Liver (tissue), 9 donors: ENCODE measurements around the gene TSTD1. TPM values are rescaled to one million over a fixed set of nuclear protein-coding genes. Genes with fewer than 3 reads are reported as not detected.

Experiments
- DNase-seq: peaks from one replicate; pipeline ENCODE4 v3.0.0-alpha.2; 2017; ENCODE audit warnings: low spot score
- H3K27ac ChIP-seq, 2 donors: one replicate each; pipeline ENCODE4 v1.7.0; 2013; ENCODE audit warnings: inconsistent platforms in 2 of 2, low read length in 2 of 2, control low read depth in 1 of 2, low read depth in 1 of 2, mild to moderate bottlenecking in 1 of 2
- H3K27me3 ChIP-seq, 4 donors: one replicate each; pipeline versions ENCODE4 v1.6.1 to v1.7.0; 2013; ENCODE audit warnings: low read length in 3 of 4, inconsistent platforms in 1 of 4, mild to moderate bottlenecking in 1 of 4, moderate library complexity in 1 of 4; ENCODE audit not compliant: control insufficient read depth in 4 of 4, insufficient read depth in 4 of 4
- H3K36me3 ChIP-seq, 4 donors: one replicate each; pipeline versions ENCODE4 v1.6.1 to v1.7.0; 2013; ENCODE audit warnings: low read length in 3 of 4, mild to moderate bottlenecking in 3 of 4, low read depth in 1 of 4, moderate library complexity in 1 of 4; ENCODE audit not compliant: control insufficient read depth in 4 of 4, insufficient read depth in 3 of 4
- H3K4me1 ChIP-seq, 4 donors: one replicate each; pipeline versions ENCODE4 v1.6.1 to v1.7.0; 2013; ENCODE audit warnings: low read length in 3 of 4, mild to moderate bottlenecking in 3 of 4, moderate library complexity in 1 of 4; ENCODE audit not compliant: control insufficient read depth in 4 of 4, insufficient read depth in 4 of 4
- H3K4me3 ChIP-seq, 3 donors: one replicate each; pipeline versions ENCODE4 v1.6.1 to v1.7.0; 2013; ENCODE audit warnings: low read length in 3 of 3, control low read depth in 1 of 3, low read depth in 1 of 3, mild to moderate bottlenecking in 1 of 3
- H3K9ac ChIP-seq, 2 donors: one replicate each; pipeline ENCODE4 v1.7.0; 2013; ENCODE audit warnings: low read length in 2 of 2, mild to moderate bottlenecking in 2 of 2, moderate library complexity in 2 of 2, control low read depth in 1 of 2, low read depth in 1 of 2
- H3K9me3 ChIP-seq, 4 donors: one replicate each; pipeline versions ENCODE4 v1.6.1 to v1.7.0; 2013; ENCODE audit warnings: low read length in 3 of 4; ENCODE audit not compliant: control insufficient read depth in 4 of 4
- EGR1 ChIP-seq, 2 donors: IDR thresholded peaks; 2 replicates each; pipeline ENCODE4 v1.6.1; 2016 to 2018; ENCODE audit warnings: antibody characterized with exemption in 2 of 2, low read depth in 2 of 2
- FOXA1 ChIP-seq: IDR thresholded peaks from 2 replicates; pipeline ENCODE4 v1.6.1; 2016; ENCODE audit warnings: antibody characterized with exemption
- FOXA2 ChIP-seq: IDR thresholded peaks from 2 replicates; pipeline ENCODE4 v1.6.1; 2016; ENCODE audit warnings: antibody characterized with exemption
- GABPA ChIP-seq, 2 donors: IDR thresholded peaks in 1 of 2; conservative IDR thresholded peaks in 1 of 2; 2 replicates each; pipeline ENCODE4 v1.6.1; 2016; ENCODE audit warnings: antibody characterized with exemption in 2 of 2, mild to moderate bottlenecking in 1 of 2, moderate library complexity in 1 of 2
- HNF4A ChIP-seq, 2 donors: conservative IDR thresholded peaks; 2 replicates each; pipeline ENCODE4 v1.6.1; 2016; ENCODE audit warnings: antibody characterized with exemption in 2 of 2, mild to moderate bottlenecking in 2 of 2
- RXRA ChIP-seq, 2 donors: IDR thresholded peaks; 2 replicates each; pipeline ENCODE4 v1.6.1; 2017 to 2018; ENCODE audit warnings: antibody characterized with exemption in 2 of 2, mild to moderate bottlenecking in 1 of 2
- SP1 ChIP-seq: IDR thresholded peaks from 2 replicates; pipeline ENCODE4 v1.6.1; 2018; ENCODE audit warnings: antibody characterized with exemption, mild to moderate bottlenecking
- YY1 ChIP-seq: IDR thresholded peaks from 2 replicates; pipeline ENCODE4 v1.6.1; 2016; ENCODE audit warnings: antibody characterized with exemption, mild to moderate bottlenecking
- WGBS: extraction: QIAGEN DNeasy Blood & Tissue Kit; methylation state at CpG from one replicate; pipeline ENCODE4 v1.1.7; 2013; 5-methylcytosine and 5-hydroxymethylcytosine counted together
- polyA plus RNA-seq, 2 donors: library from polyadenylated mRNA; stranded (reverse) in 1 of 2; unstranded in 1 of 2; fragments of 200-250 nt in 1 of 2; fragments of >200 nt in 1 of 2; fragmentation: Nextera tagmentation in 1 of 2; extraction: Ambion mirVana in 1 of 2; gene quantifications; one replicate each; pipeline versions ENCODE4 v1.2.1 to v1.2.3, GENCODE V29; 2013 to 2015
- total RNA-seq, 2 donors: library from RNA; depleted of rRNA; stranded (reverse); fragments of >200 nt; gene quantifications; one replicate each; pipeline ENCODE4 v1.2.3, GENCODE V29; 2014
- TF ChIP-seq, protein P1 (sequence below): fragments of 150-350 bp; IDR thresholded peaks from 2 replicates; pipeline ENCODE4 v1.5.1; 2017; ENCODE audit warnings: improper control_type of control experiment, low read depth, low read length; ENCODE audit not compliant: missing input control
- TF ChIP-seq, protein P2 (sequence below): IDR thresholded peaks from 2 replicates; pipeline ENCODE4 v1.6.1; 2016; ENCODE audit warnings: antibody characterized with exemption
- TF ChIP-seq, protein P3 (sequence below): IDR thresholded peaks from 2 replicates; pipeline ENCODE4 v1.6.1; 2016; ENCODE audit warnings: antibody characterized with exemption, mild to moderate bottlenecking
- TF ChIP-seq, protein P4 (sequence below): IDR thresholded peaks from 2 replicates; pipeline ENCODE4 v1.6.1; 2016; ENCODE audit warnings: antibody characterized with exemption
- TF ChIP-seq, protein P5 (sequence below): IDR thresholded peaks from 2 replicates; pipeline ENCODE4 v1.6.1; 2016; ENCODE audit warnings: antibody characterized with exemption
- donor health status: healthy.
- donor health status: healthy.
- donor health status: healthy.
- donor health status: healthy.
- donor health status: healthy.

The TSTD1 gene
- total and polyA plus RNA-seq, 4 donors = 10.9 to 67.5 (median 34.8) TPM

DNA sequence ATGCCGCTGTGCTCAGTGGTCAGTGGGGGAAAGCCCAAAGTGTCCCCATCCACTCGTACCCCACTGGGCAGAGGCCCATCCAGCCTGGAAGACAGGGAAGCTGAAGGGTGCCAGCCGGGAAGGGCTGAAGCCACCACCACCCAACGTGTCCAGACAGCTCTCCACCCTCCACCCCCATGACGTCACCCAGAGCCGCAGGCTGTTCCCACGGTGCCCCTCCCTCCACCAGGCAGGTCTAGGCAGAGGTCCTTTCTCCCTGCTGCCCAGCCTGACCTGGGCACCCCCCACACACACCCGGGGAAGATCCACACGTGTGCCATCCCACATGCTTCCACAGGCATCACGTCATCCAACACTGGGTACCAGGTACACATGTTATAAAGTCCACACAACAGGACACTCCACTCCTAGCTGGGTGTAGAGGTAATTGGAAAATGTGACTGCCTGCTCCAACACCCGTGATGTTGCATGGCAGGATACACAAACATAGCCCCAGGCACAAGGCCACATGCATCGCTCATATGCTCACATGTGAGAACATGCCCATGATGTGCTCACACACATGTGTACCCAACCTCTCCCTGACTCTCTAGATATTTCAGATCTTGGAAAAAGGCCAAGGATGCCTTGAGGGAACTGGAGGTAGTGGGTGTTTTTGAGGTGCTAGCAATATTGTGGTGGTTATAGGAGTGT is 36.1 kb upstream of the TSTD1 start:
- DNase-seq = no peak
- TF ChIP-seq FOXA1 (no peak), EGR1 (IDR thresholded peaks at IDR 0.05; ENCODE audit: low read depth in 2 of 2) (no peak), SP1 (no peak), GABPA (IDR thresholded peaks at IDR 0.05 in 1 of 2, conservative IDR thresholded peaks at IDR 0.05 in 1 of 2) (no peak), YY1 (no peak), HNF4A (conservative IDR thresholded peaks at IDR 0.05) (no peak), FOXA2 (no peak), RXRA (IDR thresholded peaks at IDR 0.05) (no peak)
- TF ChIP-seq, protein P1, sequence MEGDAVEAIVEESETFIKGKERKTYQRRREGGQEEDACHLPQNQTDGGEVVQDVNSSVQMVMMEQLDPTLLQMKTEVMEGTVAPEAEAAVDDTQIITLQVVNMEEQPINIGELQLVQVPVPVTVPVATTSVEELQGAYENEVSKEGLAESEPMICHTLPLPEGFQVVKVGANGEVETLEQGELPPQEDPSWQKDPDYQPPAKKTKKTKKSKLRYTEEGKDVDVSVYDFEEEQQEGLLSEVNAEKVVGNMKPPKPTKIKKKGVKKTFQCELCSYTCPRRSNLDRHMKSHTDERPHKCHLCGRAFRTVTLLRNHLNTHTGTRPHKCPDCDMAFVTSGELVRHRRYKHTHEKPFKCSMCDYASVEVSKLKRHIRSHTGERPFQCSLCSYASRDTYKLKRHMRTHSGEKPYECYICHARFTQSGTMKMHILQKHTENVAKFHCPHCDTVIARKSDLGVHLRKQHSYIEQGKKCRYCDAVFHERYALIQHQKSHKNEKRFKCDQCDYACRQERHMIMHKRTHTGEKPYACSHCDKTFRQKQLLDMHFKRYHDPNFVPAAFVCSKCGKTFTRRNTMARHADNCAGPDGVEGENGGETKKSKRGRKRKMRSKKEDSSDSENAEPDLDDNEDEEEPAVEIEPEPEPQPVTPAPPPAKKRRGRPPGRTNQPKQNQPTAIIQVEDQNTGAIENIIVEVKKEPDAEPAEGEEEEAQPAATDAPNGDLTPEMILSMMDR = no peak
- TF ChIP-seq, protein P2, sequence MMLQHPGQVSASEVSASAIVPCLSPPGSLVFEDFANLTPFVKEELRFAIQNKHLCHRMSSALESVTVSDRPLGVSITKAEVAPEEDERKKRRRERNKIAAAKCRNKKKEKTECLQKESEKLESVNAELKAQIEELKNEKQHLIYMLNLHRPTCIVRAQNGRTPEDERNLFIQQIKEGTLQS = no peak
- TF ChIP-seq, protein P3, sequence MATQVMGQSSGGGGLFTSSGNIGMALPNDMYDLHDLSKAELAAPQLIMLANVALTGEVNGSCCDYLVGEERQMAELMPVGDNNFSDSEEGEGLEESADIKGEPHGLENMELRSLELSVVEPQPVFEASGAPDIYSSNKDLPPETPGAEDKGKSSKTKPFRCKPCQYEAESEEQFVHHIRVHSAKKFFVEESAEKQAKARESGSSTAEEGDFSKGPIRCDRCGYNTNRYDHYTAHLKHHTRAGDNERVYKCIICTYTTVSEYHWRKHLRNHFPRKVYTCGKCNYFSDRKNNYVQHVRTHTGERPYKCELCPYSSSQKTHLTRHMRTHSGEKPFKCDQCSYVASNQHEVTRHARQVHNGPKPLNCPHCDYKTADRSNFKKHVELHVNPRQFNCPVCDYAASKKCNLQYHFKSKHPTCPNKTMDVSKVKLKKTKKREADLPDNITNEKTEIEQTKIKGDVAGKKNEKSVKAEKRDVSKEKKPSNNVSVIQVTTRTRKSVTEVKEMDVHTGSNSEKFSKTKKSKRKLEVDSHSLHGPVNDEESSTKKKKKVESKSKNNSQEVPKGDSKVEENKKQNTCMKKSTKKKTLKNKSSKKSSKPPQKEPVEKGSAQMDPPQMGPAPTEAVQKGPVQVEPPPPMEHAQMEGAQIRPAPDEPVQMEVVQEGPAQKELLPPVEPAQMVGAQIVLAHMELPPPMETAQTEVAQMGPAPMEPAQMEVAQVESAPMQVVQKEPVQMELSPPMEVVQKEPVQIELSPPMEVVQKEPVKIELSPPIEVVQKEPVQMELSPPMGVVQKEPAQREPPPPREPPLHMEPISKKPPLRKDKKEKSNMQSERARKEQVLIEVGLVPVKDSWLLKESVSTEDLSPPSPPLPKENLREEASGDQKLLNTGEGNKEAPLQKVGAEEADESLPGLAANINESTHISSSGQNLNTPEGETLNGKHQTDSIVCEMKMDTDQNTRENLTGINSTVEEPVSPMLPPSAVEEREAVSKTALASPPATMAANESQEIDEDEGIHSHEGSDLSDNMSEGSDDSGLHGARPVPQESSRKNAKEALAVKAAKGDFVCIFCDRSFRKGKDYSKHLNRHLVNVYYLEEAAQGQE = no peak
- TF ChIP-seq, protein P4, sequence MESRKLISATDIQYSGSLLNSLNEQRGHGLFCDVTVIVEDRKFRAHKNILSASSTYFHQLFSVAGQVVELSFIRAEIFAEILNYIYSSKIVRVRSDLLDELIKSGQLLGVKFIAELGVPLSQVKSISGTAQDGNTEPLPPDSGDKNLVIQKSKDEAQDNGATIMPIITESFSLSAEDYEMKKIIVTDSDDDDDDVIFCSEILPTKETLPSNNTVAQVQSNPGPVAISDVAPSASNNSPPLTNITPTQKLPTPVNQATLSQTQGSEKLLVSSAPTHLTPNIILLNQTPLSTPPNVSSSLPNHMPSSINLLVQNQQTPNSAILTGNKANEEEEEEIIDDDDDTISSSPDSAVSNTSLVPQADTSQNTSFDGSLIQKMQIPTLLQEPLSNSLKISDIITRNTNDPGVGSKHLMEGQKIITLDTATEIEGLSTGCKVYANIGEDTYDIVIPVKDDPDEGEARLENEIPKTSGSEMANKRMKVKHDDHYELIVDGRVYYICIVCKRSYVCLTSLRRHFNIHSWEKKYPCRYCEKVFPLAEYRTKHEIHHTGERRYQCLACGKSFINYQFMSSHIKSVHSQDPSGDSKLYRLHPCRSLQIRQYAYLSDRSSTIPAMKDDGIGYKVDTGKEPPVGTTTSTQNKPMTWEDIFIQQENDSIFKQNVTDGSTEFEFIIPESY = no peak

DNA sequence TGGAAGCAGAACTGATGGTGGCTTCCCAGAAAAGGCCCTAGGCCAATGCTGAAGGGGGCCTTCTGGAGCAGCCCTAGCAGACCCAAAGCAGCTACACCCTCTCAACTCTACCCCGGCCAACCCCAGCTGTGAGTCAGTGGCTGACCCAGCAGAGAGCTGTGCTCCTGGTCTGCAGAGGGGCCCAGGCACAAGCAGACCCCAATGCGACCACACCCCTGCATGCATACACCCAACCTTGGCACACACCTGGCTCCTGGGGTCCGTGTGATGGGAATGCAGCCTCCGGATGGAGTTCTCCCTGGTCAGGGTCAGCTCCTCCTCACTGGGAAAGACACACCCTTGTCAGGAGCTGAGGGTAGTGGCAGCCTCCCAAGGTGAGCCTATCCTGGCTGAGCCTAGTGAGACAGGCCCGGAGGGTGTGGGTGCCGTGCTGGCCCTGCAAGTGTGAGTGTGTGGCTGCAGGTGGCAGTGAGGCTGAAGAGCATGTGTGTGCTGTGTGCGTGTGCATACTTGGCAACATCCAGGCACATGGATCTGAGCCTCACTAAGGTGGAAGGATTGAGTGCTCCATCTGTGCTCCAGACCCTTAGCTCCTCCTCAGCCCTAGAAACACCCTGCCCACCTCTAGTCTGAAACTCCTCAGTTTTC is 34.8 kb upstream of the TSTD1 start:
- no peak for TF ChIP-seq RXRA (IDR thresholded peaks at IDR 0.05)
- TF ChIP-seq, protein P5, sequence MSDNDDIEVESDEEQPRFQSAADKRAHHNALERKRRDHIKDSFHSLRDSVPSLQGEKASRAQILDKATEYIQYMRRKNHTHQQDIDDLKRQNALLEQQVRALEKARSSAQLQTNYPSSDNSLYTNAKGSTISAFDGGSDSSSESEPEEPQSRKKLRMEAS = no peak
- TF ChIP-seq, protein P1 = no peak
- no peak for TF ChIP-seq EGR1 (IDR thresholded peaks at IDR 0.05; ENCODE audit: low read depth in 2 of 2)

More for the DNA sequence above, 36.1 kb upstream of the TSTD1 start:
- H3K4me1 ChIP-seq = no peaks in the 10 kb centered on the region
- H3K27ac ChIP-seq = no peak overlapping the region
- H3K4me3 ChIP-seq = no peak overlapping the region
- H3K9ac ChIP-seq = no peak overlapping the region
- no peaks in the 10 kb centered on the region for H3K36me3 ChIP-seq
- WGBS = 89% methylated on average over 12 of the region's 12 CpGs
- H3K9me3 ChIP-seq = no peaks in the 10 kb centered on the region
- H3K27me3 ChIP-seq = no peaks in the 10 kb centered on the region

More for the DNA sequence above, 34.8 kb upstream of the TSTD1 start:
- 83% methylated on average over 7 of the region's 7 CpGs for WGBS
- DNase-seq = no peak
- Histone ChIP-seq H3K27ac (no peak overlapping the region), H3K4me1 (no peaks in the 10 kb centered on the region), H3K9me3 (no peaks in the 10 kb centered on the region), H3K36me3 (no peaks in the 10 kb centered on the region), H3K27me3 (no peaks in the 10 kb centered on the region), H3K9ac (no peak overlapping the region), H3K4me3 (no peak overlapping the region)
